GM12865 (cell line): Measurements from ENCODE around the gene CNTNAP2.

Experiments used
- DNase-seq: peaks from one replicate; pipeline ENCODE4 v3.0.0; 2010; ENCODE audit warnings: low read depth
- H3K4me3 ChIP-seq: 2 replicates; pipeline ENCODE4 v1.5.1; 2011; ENCODE audit warnings: mild to moderate bottlenecking, low read depth, low read length, control low read depth
- TF ChIP-seq, protein P1 (sequence below): IDR thresholded peaks from 2 replicates; pipeline ENCODE4 v1.5.1; 2011; ENCODE audit warnings: low read length, control low read depth, low read depth, inconsistent platforms; ENCODE audit not compliant: insufficient read depth; ENCODE audit errors: missing control alignments

The CNTNAP2 gene

GRCh38 chr7:148161776-148162175, 2045.2 kb downstream of the CNTNAP2 start:
- no peak for DNase-seq
- TF ChIP-seq, protein P1, sequence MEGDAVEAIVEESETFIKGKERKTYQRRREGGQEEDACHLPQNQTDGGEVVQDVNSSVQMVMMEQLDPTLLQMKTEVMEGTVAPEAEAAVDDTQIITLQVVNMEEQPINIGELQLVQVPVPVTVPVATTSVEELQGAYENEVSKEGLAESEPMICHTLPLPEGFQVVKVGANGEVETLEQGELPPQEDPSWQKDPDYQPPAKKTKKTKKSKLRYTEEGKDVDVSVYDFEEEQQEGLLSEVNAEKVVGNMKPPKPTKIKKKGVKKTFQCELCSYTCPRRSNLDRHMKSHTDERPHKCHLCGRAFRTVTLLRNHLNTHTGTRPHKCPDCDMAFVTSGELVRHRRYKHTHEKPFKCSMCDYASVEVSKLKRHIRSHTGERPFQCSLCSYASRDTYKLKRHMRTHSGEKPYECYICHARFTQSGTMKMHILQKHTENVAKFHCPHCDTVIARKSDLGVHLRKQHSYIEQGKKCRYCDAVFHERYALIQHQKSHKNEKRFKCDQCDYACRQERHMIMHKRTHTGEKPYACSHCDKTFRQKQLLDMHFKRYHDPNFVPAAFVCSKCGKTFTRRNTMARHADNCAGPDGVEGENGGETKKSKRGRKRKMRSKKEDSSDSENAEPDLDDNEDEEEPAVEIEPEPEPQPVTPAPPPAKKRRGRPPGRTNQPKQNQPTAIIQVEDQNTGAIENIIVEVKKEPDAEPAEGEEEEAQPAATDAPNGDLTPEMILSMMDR = no peak

GRCh38 chr7:148162808-148163207, 2046.2 kb downstream of the CNTNAP2 start:
- no peak for DNase-seq
- H3K4me3 ChIP-seq = no peak overlapping the region
- TF ChIP-seq, protein P1 = no peak

More at GRCh38 chr7:148161776-148162175, 2045.2 kb downstream of the CNTNAP2 start:
- H3K4me3 ChIP-seq = no peak overlapping the region

DNA sequence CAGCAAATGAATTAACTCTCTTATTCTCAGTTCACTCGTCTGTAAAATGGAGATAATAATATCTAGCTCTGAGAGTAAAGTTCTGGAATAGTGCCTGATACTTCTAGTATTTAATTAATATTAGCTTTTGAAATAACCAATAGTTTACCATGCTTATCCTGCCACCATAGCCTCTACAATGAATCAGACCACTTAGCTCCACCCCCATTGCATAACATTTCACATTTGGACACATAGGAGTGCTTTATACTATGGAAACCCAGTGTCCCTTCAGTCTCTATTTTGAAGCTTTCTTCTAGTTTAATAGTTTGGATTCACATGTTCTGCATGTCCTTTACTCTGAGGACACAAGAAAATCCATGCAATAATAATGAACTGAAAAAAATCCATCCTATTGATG, 2046.6 kb downstream of the CNTNAP2 start:
- TF ChIP-seq, protein P1 = no peak
- no peak overlapping the region for H3K4me3 ChIP-seq
- DNase-seq = no peak

- TF ChIP-seq, protein P1 = no peak
- no peak for DNase-seq
- H3K4me3 ChIP-seq = no peak overlapping the region
These were observed 2056.3 kb downstream of the CNTNAP2 start for GRCh38 chr7:148172920-148173319.

DNA sequence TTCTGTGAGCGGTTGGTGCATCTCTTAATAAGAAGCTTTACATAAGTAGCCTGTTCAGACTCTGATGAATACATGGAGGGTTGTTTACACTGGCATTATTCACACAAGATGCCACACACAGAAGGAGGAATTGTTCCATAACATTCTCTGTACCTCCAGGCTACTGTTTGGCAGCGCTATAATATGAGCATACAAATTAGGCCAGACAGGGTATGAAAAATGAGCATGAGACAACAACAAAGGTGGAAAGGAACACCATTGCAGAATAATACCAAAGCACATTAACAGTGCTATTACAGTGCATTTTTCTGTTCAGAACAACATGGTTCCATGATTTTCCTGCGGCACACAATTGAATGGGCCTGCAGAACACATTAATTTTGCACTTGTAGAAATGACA, 2056.8 kb downstream of the CNTNAP2 start:
- TF ChIP-seq, protein P1 = no peak
- no peak for DNase-seq
- no peak overlapping the region for H3K4me3 ChIP-seq

DNA sequence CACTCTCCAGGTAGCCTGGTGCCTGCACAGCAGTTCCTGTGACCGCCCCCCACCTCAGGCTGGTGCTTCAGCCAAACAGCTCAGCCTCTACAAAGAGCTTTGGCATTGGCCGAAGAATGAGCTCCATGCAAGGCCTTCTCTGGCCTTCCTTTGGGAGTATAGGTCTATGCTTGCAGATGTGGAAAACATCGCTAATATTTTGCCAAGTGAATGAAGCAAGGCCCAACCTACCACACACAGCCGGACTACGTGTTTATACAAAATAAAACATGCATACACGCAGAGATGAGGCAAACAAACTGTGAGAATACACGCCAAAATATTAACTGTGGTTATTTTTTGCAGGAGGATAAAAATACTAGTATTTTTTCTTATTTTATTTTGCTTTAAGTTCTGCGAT, 2057.8 kb downstream of the CNTNAP2 start:
- TF ChIP-seq, protein P1 = no peak
- no peak for DNase-seq

DNA sequence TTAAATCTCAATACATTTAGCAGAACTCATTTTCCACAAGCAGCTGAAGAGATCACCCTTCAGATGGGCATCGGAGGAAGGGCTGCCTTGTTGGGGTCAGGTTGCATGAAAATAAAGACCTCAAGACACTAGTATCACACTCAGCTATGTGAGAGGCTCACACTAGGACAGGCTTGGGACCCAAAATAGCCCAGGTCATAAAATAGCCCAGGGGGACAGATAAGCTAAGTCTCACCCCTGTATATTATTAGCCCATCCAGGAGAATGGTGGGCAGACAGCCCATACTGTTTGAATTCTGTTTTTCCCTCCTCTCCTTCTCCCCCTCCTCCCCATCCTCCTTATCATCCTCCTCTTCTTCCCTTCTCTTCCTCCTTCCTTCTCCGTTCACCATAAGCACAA, 2058.9 kb downstream of the CNTNAP2 start:
- no peak for DNase-seq
- TF ChIP-seq, protein P1 = no peak

More for the DNA sequence above, 2057.8 kb downstream of the CNTNAP2 start:
- no peak overlapping the region for H3K4me3 ChIP-seq

More for the DNA sequence above, 2058.9 kb downstream of the CNTNAP2 start:
- H3K4me3 ChIP-seq = no peak overlapping the region
